GM06990 (cell line): ENCODE measurements around the gene GALK1.

Source experiments
- DNase-seq: peaks from one replicate; pipeline ENCODE4 v3.0.0-alpha.2; 2011; ENCODE audit not compliant: insufficient read length; ENCODE audit errors: extremely low read depth
- H3K27me3 ChIP-seq: replicated peaks from 2 replicates; pipeline ENCODE4 v1.6.0; 2011; ENCODE audit warnings: low read length; ENCODE audit not compliant: control insufficient read depth, insufficient read depth
- H3K36me3 ChIP-seq: 2 replicates; pipeline ENCODE4 v1.5.1; 2011; ENCODE audit warnings: low read length; ENCODE audit not compliant: control insufficient read depth, insufficient read depth
- H3K4me3 ChIP-seq: replicated peaks from 2 replicates; pipeline ENCODE4 v1.5.1; 2011; ENCODE audit warnings: low read depth, mild to moderate bottlenecking, control low read depth, low read length
- CTCF ChIP-seq: IDR thresholded peaks from 2 replicates; pipeline ENCODE4 v1.5.1; 2011; ENCODE audit warnings: low read length, control low read depth, mild to moderate bottlenecking, inconsistent platforms; ENCODE audit not compliant: insufficient read depth, poor library complexity, severe bottlenecking

The GALK1 gene

GRCh38 chr17:75769536-75769935 lies 4.5 kb upstream of the GALK1 start:
- no peaks in the 10 kb centered on the region for H3K27me3 ChIP-seq
- peaks cover under 1% of the 10 kb centered on the region for H3K36me3 ChIP-seq
- no peak for DNase-seq
- H3K4me3 ChIP-seq = no peak overlapping the region
- no peak for TF ChIP-seq CTCF

- Histone ChIP-seq H3K4me3 (no peak overlapping the region), H3K27me3 (no peaks in the 10 kb centered on the region), H3K36me3 (no peaks in the 10 kb centered on the region)
- DNase-seq = no peak
- no peak for TF ChIP-seq CTCF
Observed at GRCh38 chr17:75767881-75768280, 2.9 kb upstream of the GALK1 start.

- no peak for TF ChIP-seq CTCF
- Histone ChIP-seq H3K36me3 (no peaks in the 10 kb centered on the region), H3K27me3 (no peaks in the 10 kb centered on the region), H3K4me3 (no peak overlapping the region)
- DNase-seq = no peak
Observed at GRCh38 chr17:75765981-75766380, 989 bp upstream of the GALK1 start.

GRCh38 chr17:75764417-75764710 lies 628 bp downstream of the GALK1 start:
- H3K4me3 ChIP-seq = peak overlapping the region; percentile 72
- no peaks in the 10 kb centered on the region for H3K36me3 ChIP-seq
- H3K27me3 ChIP-seq = no peaks in the 10 kb centered on the region
- TF ChIP-seq CTCF = peak; percentile 79
- DNase-seq = no peak

GRCh38 chr17:75763613-75764416 lies 1.2 kb downstream of the GALK1 start:
- DNase-seq = no peak
- Histone ChIP-seq H3K27me3 (no peaks in the 10 kb centered on the region), H3K36me3 (no peaks in the 10 kb centered on the region), H3K4me3 (peak overlapping the region; percentile 72)
- TF ChIP-seq CTCF = no peak

GRCh38 chr17:75763269-75763607 lies 1.8 kb downstream of the GALK1 start:
- TF ChIP-seq CTCF = no peak
- no peaks in the 10 kb centered on the region for H3K27me3 ChIP-seq
- no peaks in the 10 kb centered on the region for H3K36me3 ChIP-seq
- DNase-seq = no peak
- H3K4me3 ChIP-seq = no peak overlapping the region
